Hepatocyte (in vitro differentiated cells): ENCODE results near the gene KRTAP16-1. TPM values are rescaled to one million over a fixed set of nuclear protein-coding genes. Genes with fewer than 3 reads are reported as not detected.

Experiments used
- DNase-seq: peaks from one replicate; pipeline ENCODE4 v3.0.0-alpha.2; 2016; ENCODE audit warnings: low spot score
- H2AFZ ChIP-seq: fragments of 200-600 bp; sonication (generic); 2 replicates; pipeline ENCODE4 v1.6.0; 2016; ENCODE audit warnings: antibody characterized with exemption, mild to moderate bottlenecking
- H3K27ac ChIP-seq: fragments of 200-600 bp; sonication (generic); 2 replicates; pipeline ENCODE4 v1.5.1; 2016; ENCODE audit warnings: mild to moderate bottlenecking
- H3K27me3 ChIP-seq: fragments of 200-600 bp; sonication (generic); 2 replicates; pipeline ENCODE4 v1.6.1; 2016
- H3K36me3 ChIP-seq: fragments of 200-600 bp; sonication (generic); replicated peaks from 2 replicates; pipeline ENCODE4 v1.5.1; 2016; ENCODE audit warnings: low read depth; ENCODE audit not compliant: insufficient read depth
- H3K4me1 ChIP-seq: fragments of 200-600 bp; sonication (generic); 2 replicates; pipeline ENCODE4 v1.5.1; 2016; ENCODE audit warnings: mild to moderate bottlenecking, moderate library complexity; ENCODE audit not compliant: insufficient read depth
- H3K4me2 ChIP-seq: fragments of 200-600 bp; sonication (generic); 2 replicates; pipeline ENCODE4 v1.6.0; 2016
- H3K4me3 ChIP-seq: fragments of 200-600 bp; sonication (generic); 2 replicates; pipeline ENCODE4 v1.5.1; 2016; ENCODE audit warnings: mild to moderate bottlenecking
- H3K79me2 ChIP-seq: fragments of 200-600 bp; sonication (generic); 2 replicates; pipeline ENCODE4 v1.6.0; 2017; ENCODE audit warnings: mild to moderate bottlenecking
- H3K9me2 ChIP-seq: fragments of 200-600 bp; sonication (generic); replicated peaks from 2 replicates; pipeline ENCODE4 v1.6.0; 2017; ENCODE audit warnings: mild to moderate bottlenecking; ENCODE audit not compliant: insufficient read depth
- H3K9me3 ChIP-seq: fragments of 200-600 bp; sonication (generic); 2 replicates; pipeline ENCODE4 v1.5.1; 2016; ENCODE audit warnings: low read depth, mild to moderate bottlenecking
- H4K20me1 ChIP-seq: fragments of 200-600 bp; sonication (generic); 2 replicates; pipeline ENCODE4 v1.6.0; 2016; ENCODE audit warnings: mild to moderate bottlenecking; ENCODE audit not compliant: insufficient read depth, poor library complexity, severe bottlenecking
- CTCF ChIP-seq: fragments of 200-600 bp; sonication (generic); IDR thresholded peaks from 2 replicates; pipeline ENCODE4 v1.5.1; 2016; ENCODE audit warnings: antibody characterized with exemption, mild to moderate bottlenecking; ENCODE audit not compliant: poor library complexity
- EZH2 ChIP-seq: fragments of 200-600 bp; sonication (generic); IDR thresholded peaks from 2 replicates; pipeline ENCODE4 v1.6.1; 2016; ENCODE audit warnings: antibody characterized with exemption, mild to moderate bottlenecking, borderline replicate concordance
- EZH2phosphoT487 ChIP-seq: fragments of 200-600 bp; sonication (generic); IDR thresholded peaks from one replicate; pipeline ENCODE4 v1.6.1; 2018; ENCODE audit warnings: antibody characterized with exemption, mild to moderate bottlenecking, low read depth, moderate library complexity; ENCODE audit not compliant: unreplicated experiment, severe bottlenecking
- polyA plus RNA-seq: library from polyadenylated mRNA; unstranded; fragments of >200 nt; fragmentation: Nextera tagmentation; extraction: Ambion mirVana; gene quantifications from 2 replicates; pipeline ENCODE4 v1.2.1, GENCODE V29; 2016
- small RNA-seq: library from RNA; depleted of rRNA; stranded (forward); fragments of <200 nt; gene quantifications from one replicate; pipeline ENCODE3, GENCODE V24; 2014
- total RNA-seq: library from RNA; depleted of rRNA; stranded (reverse); fragments of >200 nt; gene quantifications from 2 replicates; pipeline ENCODE4 v1.2.3, GENCODE V29; 2014

Gene KRTAP16-1
- total and polyA plus RNA-seq, 2 experiments from 2014 or later: not detected

GRCh38 chr17:41258406-41258805 lies 50.7 kb downstream of the KRTAP16-1 start:
- no peaks in the 10 kb centered on the region for H4K20me1 ChIP-seq
- no peak overlapping the region for H3K4me2 ChIP-seq
- H3K36me3 ChIP-seq: no peaks in the 10 kb centered on the region
- no peak overlapping the region for H2AFZ ChIP-seq
- no peaks in the 10 kb centered on the region for H3K9me3 ChIP-seq
- no peaks in the 10 kb centered on the region for H3K79me2 ChIP-seq
- TF ChIP-seq CTCF: no peak
- TF ChIP-seq EZH2phosphoT487: no peak
- TF ChIP-seq EZH2: no peak
- no peak overlapping the region for H3K4me3 ChIP-seq
- H3K27me3 ChIP-seq: peaks cover 20% of the 10 kb centered on the region
- no peak overlapping the region for H3K27ac ChIP-seq
- H3K9me2 ChIP-seq: no peaks in the 10 kb centered on the region
- DNase-seq: no peak
- no peaks in the 10 kb centered on the region for H3K4me1 ChIP-seq

Small RNAs within 50 kb of the gene (small RNA-seq; reads per million reads assigned to genes)
- gene KRTAP9-10P: not detected

Other genes with a start within 250 kb of the KRTAP16-1 start
Only the 30 nearest of the 36 such genes appear.
- gene KRTAP4-16, start 207.1 kb downstream of the KRTAP16-1 start, total RNA-seq: not detected in 2 replicates
- not detected in 2 replicates for gene KRTAP4-16, start 207.1 kb downstream of the KRTAP16-1 start, polyA plus RNA-seq
- not detected in 2 replicates for gene KRTAP4-9, start 203.9 kb downstream of the KRTAP16-1 start, total RNA-seq
- gene KRTAP4-9, start 203.9 kb downstream of the KRTAP16-1 start, polyA plus RNA-seq: not detected in 2 replicates
- gene KRTAP4-11, start 190.9 kb downstream of the KRTAP16-1 start, total RNA-seq: not detected in 2 replicates
- not detected in 2 replicates for gene KRTAP4-11, start 190.9 kb downstream of the KRTAP16-1 start, polyA plus RNA-seq
- not detected in 2 replicates for gene KRTAP4-12, start 185.1 kb downstream of the KRTAP16-1 start, total RNA-seq
- gene KRTAP4-12, start 185.1 kb downstream of the KRTAP16-1 start, polyA plus RNA-seq: not detected in 2 replicates
- not detected in 2 replicates for gene KRTAP4-6, start 168.8 kb downstream of the KRTAP16-1 start, total RNA-seq
- gene KRTAP4-6, start 168.8 kb downstream of the KRTAP16-1 start, polyA plus RNA-seq: not detected in 2 replicates
- not detected in 2 replicates for gene KRTAP4-5, start 159.5 kb downstream of the KRTAP16-1 start, total RNA-seq
- gene KRTAP4-5, start 159.5 kb downstream of the KRTAP16-1 start, polyA plus RNA-seq: not detected in 2 replicates
- gene KRTAP4-4, start 148.6 kb downstream of the KRTAP16-1 start, total RNA-seq: not detected in 2 replicates
- not detected in 2 replicates for gene KRTAP4-4, start 148.6 kb downstream of the KRTAP16-1 start, polyA plus RNA-seq
- gene KRTAP4-3, start 141.1 kb downstream of the KRTAP16-1 start, total RNA-seq: not detected in 2 replicates
- not detected in 2 replicates for gene KRTAP4-3, start 141.1 kb downstream of the KRTAP16-1 start, polyA plus RNA-seq
- not detected in 2 replicates for gene KRTAP4-2, start 131.1 kb downstream of the KRTAP16-1 start, total RNA-seq
- not detected in 2 replicates for gene KRTAP4-2, start 131.1 kb downstream of the KRTAP16-1 start, polyA plus RNA-seq
- gene KRTAP4-1, start 124.4 kb downstream of the KRTAP16-1 start, total RNA-seq: not detected in 2 replicates
- gene KRTAP4-1, start 124.4 kb downstream of the KRTAP16-1 start, polyA plus RNA-seq: not detected in 2 replicates
- not detected in 2 replicates for gene KRTAP9-1, start 119.4 kb downstream of the KRTAP16-1 start, total RNA-seq
- gene KRTAP9-1, start 119.4 kb downstream of the KRTAP16-1 start, polyA plus RNA-seq: not detected in 2 replicates
- gene KRTAP9-2, start 82.7 kb downstream of the KRTAP16-1 start, total RNA-seq: not detected in 2 replicates
- gene KRTAP9-2, start 82.7 kb downstream of the KRTAP16-1 start, polyA plus RNA-seq: not detected in 2 replicates
- not detected in 2 replicates for gene KRTAP9-3, start 76.9 kb downstream of the KRTAP16-1 start, total RNA-seq
- gene KRTAP9-3, start 76.9 kb downstream of the KRTAP16-1 start, polyA plus RNA-seq: not detected in 2 replicates
- gene KRTAP9-8, start 71.3 kb downstream of the KRTAP16-1 start, total RNA-seq: not detected in 2 replicates
- not detected in 2 replicates for gene KRTAP9-8, start 71.3 kb downstream of the KRTAP16-1 start, polyA plus RNA-seq
- not detected in 2 replicates for gene KRTAP9-4, start 59.6 kb downstream of the KRTAP16-1 start, total RNA-seq
- gene KRTAP9-4, start 59.6 kb downstream of the KRTAP16-1 start, polyA plus RNA-seq: not detected in 2 replicates
- not detected in 2 replicates for gene KRTAP9-9, start 53.9 kb downstream of the KRTAP16-1 start, total RNA-seq
- not detected in 2 replicates for gene KRTAP9-9, start 53.9 kb downstream of the KRTAP16-1 start, polyA plus RNA-seq
- gene KRTAP9-6, start 43.9 kb downstream of the KRTAP16-1 start, total RNA-seq: not detected in 2 replicates
- not detected in 2 replicates for gene KRTAP9-6, start 43.9 kb downstream of the KRTAP16-1 start, polyA plus RNA-seq
- gene KRTAP9-7, start 33.6 kb downstream of the KRTAP16-1 start, total RNA-seq: not detected in 2 replicates
- not detected in 2 replicates for gene KRTAP9-7, start 33.6 kb downstream of the KRTAP16-1 start, polyA plus RNA-seq
- gene KRTAP29-1, start 6.5 kb downstream of the KRTAP16-1 start, total RNA-seq: not detected in 2 replicates
- gene KRTAP29-1, start 6.5 kb downstream of the KRTAP16-1 start, polyA plus RNA-seq: not detected in 2 replicates
- gene KRTAP17-1, start 6.4 kb upstream of the KRTAP16-1 start, total RNA-seq: not detected in 2 replicates
- gene KRTAP17-1, start 6.4 kb upstream of the KRTAP16-1 start, polyA plus RNA-seq: 0.33 TPM in 1 of 2 replicates, not detected in the other
- gene KRT33A, start 41.5 kb upstream of the KRTAP16-1 start, total RNA-seq: not detected in 2 replicates
- gene KRT33A, start 41.5 kb upstream of the KRTAP16-1 start, polyA plus RNA-seq: not detected in 2 replicates
- not detected in 2 replicates for gene KRT33B, start 60.5 kb upstream of the KRTAP16-1 start, total RNA-seq
- 0.35 TPM in 1 of 2 replicates, not detected in the other for gene KRT33B, start 60.5 kb upstream of the KRTAP16-1 start, polyA plus RNA-seq
- gene KRT34, start 73.0 kb upstream of the KRTAP16-1 start, total RNA-seq: 0.20 TPM in 1 of 2 replicates, not detected in the other
- gene KRT34, start 73.0 kb upstream of the KRTAP16-1 start, polyA plus RNA-seq: 0.71 TPM in 1 of 2 replicates, not detected in the other
- gene KRT31, start 88.3 kb upstream of the KRTAP16-1 start, total RNA-seq: not detected in 2 replicates
- gene KRT31, start 88.3 kb upstream of the KRTAP16-1 start, polyA plus RNA-seq: not detected in 2 replicates
- gene KRT37, start 115.3 kb upstream of the KRTAP16-1 start, total RNA-seq: not detected in 2 replicates
- not detected in 2 replicates for gene KRT37, start 115.3 kb upstream of the KRTAP16-1 start, polyA plus RNA-seq
- gene KRT38, start 131.7 kb upstream of the KRTAP16-1 start, total RNA-seq: not detected in 2 replicates
- gene KRT38, start 131.7 kb upstream of the KRTAP16-1 start, polyA plus RNA-seq: not detected in 2 replicates
- not detected in 2 replicates for gene KRT32, start 158.1 kb upstream of the KRTAP16-1 start, total RNA-seq
- not detected in 2 replicates for gene KRT32, start 158.1 kb upstream of the KRTAP16-1 start, polyA plus RNA-seq
- not detected in 2 replicates for gene KRT35, start 171.8 kb upstream of the KRTAP16-1 start, total RNA-seq
- gene KRT35, start 171.8 kb upstream of the KRTAP16-1 start, polyA plus RNA-seq: not detected in 2 replicates
- not detected in 2 replicates for gene KRT36, start 180.6 kb upstream of the KRTAP16-1 start, total RNA-seq
- not detected in 2 replicates for gene KRT36, start 180.6 kb upstream of the KRTAP16-1 start, polyA plus RNA-seq
- 5.3 and 8.1 TPM in 2 replicates for gene KRT13, start 196.3 kb upstream of the KRTAP16-1 start, total RNA-seq
- gene KRT13, start 196.3 kb upstream of the KRTAP16-1 start, polyA plus RNA-seq: 15.1 and 24.8 TPM in 2 replicates